Measurements from ENCODE around the gene TGM1.
A peak's percentile ranks its signal among the peaks of the same experiment; 100 is the strongest.

The TGM1 gene

DNA sequence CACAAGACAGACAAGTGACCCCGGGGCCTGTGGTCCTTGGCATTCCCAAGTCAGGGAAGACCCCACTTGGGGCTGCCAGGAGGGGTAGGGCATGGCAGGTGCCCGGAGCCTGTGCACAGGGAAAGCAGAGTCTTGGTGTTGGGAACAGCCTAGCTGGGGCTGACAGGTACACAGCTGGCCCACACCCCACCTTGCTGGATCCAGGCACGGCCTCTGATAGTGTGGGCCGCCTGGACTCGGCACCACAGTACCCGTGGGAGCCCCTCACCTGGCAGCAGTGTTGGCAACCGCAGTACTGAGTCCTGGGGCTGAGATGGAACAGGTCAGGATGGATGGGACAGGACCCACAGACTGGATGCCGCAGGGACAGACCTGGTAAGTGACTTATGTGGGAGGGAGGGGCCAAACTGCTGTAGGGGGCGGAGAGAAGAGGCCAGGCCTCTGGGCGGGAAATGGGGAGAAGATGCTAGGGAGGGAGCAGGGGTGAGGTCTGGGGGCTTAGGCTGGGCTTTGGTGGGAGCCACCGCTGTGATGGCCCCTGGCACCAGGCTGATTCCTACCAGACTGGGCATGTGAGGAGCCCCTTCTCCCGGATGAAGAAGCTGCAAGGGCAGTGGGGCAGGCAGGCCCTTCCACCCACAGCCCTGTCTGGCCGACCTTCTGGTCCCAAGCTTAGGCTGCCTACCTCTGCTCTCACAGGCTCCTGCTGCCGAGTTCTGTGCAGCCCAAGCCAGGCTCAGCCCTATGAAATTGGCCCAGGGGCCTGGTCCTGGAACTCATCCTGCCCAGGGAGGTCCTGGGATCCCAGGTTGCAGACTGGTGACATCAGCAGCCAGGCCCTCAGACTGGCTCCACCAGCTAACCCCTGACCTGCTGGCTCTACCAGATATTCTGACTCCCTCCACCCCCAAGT lies at the start of gene TGM1:
Gene TGM1 (minus strand): TSS at position 357 of the 913 bp plus-strand sequence. CDS start 825 bp downstream, outside the sequence.
- DNase-seq, result no peak

DNA sequence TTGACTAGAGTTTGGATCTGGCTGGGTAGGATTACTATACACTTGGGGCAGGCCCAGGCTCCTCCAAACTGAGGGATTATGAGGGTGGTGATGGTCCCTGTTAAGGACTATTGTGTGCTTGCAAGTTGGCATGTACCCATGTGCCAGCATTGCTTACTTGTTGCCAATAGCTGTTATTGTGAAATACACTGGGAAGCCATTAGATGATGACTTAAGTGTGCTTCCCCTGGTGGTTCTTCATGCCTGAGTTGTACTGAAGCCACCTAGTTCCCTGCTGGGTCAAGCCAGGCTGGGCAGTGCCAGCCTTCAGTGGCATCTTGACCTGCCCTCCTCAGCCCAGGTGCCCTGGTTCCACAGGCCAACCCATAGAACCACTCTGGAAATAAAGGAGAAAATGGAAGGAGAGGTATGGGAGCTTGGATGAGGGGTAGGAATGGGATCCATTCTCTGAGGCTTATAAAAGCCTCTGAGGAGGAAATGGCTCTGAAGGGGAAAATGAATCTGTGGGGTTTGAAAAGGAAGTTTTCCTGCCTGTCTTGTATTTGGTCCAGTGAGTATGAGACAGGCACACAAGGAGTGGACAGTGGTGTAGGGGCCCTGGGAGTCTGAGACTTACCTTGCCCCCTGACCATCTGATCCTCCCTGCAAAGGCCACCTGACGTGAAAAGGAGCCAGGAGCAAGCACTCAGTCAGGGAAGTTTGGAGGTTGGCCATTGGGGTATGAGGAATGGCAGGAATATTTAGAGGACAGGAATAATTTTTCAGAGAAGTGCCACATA lies 49.0 kb upstream of the TGM1 start:
- no peak for DNase-seq

DNA sequence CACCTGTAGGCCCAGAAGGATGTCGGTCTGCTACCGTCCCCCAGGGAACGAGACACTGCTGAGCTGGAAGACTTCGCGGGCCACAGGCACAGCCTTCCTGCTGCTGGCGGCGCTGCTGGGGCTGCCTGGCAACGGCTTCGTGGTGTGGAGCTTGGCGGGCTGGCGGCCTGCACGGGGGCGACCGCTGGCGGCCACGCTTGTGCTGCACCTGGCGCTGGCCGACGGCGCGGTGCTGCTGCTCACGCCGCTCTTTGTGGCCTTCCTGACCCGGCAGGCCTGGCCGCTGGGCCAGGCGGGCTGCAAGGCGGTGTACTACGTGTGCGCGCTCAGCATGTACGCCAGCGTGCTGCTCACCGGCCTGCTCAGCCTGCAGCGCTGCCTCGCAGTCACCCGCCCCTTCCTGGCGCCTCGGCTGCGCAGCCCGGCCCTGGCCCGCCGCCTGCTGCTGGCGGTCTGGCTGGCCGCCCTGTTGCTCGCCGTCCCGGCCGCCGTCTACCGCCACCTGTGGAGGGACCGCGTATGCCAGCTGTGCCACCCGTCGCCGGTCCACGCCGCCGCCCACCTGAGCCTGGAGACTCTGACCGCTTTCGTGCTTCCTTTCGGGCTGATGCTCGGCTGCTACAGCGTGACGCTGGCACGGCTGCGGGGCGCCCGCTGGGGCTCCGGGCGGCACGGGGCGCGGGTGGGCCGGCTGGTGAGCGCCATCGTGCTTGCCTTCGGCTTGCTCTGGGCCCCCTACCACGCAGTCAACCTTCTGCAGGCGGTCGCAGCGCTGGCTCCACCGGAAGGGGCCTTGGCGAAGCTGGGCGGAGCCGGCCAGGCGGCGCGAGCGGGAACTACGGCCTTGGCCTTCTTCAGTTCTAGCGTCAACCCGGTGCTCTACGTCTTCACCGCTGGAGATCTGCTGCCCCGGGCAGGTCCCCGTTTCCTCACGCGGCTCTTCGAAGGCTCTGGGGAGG lies 47.9 kb upstream of the TGM1 start, which contains the start of gene LTB4R:
Gene LTB4R (plus strand): TSS at position 857 of the 959 bp plus-strand sequence. CDS start 4,150 bp downstream, outside the sequence.
- peak; percentile 65 for DNase-seq

DNA sequence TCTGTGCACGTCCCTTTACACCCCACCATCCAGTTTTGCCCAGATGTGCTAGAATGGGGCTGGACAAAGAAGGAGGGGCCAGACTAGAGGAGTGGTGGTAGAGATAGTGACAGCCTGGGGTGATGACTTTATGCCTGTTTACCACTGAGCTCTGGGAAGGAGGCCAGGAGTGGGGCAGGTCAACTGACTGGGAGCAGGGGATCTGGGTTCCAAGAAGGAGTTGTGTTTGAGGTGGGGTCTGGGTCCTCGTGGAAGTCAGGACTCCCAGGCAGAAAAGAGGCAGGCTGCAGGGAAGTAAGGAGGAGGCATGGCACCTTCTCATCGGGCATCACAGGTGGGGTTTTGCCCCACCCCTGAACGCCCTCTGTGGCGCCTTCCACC lies 47.3 kb upstream of the TGM1 start:
- no peak for DNase-seq

DNA sequence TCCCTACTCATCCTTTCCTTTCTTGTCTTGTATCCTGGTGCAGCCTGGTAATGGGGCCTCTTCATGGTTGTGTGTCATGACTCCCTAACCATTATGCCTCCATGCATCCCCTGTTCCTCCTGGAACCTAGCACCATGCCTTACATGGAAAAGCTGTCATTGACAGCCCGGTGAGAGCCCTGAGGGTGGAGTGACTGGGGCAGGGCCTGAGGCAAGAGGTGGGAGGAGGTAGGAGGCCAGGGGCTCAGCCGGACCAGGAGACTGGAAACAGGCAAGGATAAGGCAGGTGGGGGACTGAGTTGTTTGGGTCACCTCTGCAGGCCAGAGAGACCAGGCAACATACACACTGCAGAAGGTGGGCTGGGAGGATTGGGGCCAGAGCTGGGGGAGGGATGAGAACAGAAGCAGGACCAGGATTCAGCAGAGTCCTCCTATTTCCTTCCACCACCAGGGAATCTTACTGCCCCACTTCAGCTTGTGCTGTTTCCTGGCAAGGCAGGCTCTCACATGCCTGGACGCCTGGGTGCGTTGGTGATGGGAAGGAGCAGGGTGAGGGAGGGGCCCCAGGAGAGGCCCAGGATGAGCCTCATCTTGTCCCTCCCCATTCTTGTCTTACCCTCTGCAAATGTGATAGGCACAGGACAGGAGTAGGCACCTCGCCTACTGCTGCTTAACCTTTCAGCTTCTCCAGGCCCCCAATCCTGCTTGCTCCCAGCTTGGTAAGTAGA lies 46.7 kb upstream of the TGM1 start, which contains the start of gene LTB4R2:
Gene LTB4R2 (plus strand): TSS at position 603 of the 727 bp plus-strand sequence. CDS start 525 bp downstream, outside the sequence.
- DNase-seq, result no peak

DNA sequence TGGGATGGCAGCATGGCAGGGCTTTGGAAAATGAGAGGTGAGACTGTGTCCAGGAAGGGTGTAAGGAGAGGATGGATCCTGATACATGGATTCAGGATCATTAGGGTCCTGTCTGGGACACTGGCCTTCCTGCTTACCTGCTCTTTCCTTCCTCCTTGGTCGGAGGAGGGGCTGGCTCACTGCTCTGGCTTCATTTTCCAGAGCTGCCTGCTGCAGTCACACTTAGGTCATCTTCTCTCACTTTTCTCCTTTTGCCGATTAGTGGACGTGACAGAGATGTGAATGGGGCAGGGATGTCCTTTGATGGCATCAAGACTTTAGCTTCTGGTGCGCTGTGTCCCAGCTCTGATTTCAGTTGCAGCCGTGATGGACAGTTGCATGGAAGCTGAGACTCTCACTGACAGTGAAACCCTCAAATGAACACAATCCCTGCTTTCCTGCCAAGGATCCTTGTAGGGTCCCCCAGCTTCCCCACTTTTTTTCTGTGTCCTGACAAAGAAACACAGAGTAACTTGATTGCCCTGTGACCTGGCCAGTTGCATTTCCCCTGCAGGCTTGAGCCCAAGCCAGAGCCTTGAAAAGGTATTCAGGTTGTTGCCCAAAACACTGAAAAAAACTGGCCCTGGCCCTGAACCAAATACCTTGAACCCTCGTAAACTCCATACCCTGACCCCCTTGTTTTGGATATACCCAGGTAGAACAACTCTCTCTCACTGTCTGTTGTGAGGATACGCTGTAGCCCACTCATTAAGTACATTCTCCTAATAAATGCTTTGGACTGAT lies 45.6 kb upstream of the TGM1 start:
- no peak for DNase-seq

DNA sequence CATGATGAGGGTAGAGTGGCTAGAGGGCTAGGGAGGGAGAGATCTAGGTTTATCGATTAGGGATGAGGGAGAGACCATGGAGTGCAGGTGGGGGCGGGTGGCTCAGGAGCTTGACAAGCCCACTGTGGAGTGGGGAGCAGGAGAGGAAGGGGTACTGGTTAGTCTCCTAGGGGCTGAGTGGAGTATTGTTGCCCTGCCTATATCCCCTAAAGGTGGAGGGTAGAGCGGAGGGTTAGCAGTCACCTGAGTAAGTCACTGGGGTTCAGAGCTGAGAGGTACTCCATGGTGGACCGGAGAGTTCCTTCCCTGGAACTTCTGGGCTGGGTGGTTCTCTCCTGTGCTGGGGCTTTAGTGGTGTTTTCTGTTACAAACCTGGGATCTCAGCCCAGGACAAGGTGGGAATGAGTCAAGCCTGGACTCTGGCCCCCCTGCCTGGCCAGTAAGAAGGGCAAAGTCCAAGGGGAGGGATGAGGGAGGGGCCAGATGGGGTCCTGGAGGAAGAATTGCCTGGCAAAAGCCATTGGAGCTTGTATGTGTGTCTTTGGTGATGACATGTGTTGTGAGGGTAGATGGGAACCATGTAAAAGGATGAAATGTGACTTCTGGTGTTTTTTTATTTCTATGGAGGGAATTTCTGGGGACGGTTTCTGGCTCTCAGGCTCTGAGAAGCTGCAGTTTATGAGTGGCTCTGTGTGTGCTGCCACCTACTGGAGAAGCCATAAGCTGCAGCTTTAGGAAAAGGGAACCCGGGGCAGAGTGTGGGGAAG lies 44.8 kb upstream of the TGM1 start, which contains the start of gene CIDEB:
Gene CIDEB (minus strand): TSS at position 403 of the 767 bp plus-strand sequence. CDS start 119 bp downstream, at position 284.
- DNase-seq, result peak; percentile 54

DNA sequence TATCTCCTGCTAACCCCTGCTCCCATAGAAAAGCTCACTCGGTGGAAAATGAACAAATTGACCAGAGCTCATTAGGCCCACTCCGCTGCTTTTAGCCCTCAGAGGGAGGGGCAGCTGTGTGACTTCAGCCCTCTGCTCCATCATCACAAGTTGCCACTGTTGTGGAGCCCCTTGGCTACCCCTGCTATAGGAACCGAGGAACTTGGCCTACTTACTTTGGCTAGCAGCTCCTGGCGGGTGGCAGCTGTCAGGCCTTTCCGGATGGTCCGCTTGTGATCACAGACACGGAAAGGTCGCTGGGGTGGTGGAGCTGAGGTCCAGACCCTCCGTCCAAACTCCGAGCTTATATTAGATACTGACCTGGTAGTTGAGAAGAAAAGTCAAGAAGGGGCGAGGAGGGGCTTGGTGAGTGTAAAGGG lies 44.2 kb upstream of the TGM1 start:
- no peak for DNase-seq

DNA sequence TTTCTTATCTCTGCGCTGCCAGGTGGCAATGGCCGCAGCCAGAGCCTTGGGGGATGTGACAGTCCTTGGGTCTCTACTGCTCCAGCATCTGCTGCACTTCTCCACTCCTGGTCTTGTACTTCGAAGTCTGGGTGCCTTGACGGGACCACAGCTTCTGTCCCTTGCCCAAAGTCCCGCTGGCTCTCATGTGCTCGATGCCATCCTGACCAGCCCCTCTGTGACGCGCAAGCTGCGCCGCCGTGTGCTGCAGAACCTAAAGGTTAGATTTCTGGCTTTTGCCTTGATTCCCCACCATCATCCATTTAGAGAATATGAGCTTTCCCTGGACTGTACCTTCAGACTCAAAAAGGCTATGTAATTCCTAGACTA lies 41.0 kb upstream of the TGM1 start:
- no peak for DNase-seq

DNA sequence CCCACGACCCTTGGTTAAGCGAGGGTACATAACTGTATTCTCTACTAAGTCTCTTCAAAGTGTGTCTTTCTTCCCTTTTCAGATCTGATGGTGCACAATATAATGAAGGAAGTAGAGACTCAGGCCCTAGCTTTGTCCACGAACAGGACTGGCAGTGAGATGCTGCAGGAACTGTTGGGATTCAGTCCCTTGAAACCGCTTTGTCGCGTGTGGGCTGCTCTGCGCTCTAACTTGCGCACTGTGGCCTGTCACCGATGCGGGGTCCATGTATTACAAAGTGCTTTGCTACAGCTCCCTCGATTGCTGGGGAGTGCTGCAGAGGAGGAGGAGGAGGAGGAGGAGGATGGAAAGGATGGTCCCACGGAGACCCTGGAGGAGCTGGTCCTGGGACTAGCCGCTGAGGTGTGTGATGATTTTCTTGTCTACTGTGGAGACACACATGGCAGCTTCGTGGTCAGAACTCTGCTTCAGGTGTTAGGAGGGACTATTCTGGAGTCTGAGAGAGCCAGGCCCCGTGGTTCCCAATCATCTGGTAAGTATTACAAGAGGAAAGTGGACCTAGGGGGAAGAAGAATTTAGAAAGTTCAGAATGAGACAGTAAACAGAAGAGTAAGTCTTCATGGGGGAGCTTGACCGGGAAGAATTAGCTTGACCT lies 37.5 kb upstream of the TGM1 start:
- no peak for DNase-seq

DNA sequence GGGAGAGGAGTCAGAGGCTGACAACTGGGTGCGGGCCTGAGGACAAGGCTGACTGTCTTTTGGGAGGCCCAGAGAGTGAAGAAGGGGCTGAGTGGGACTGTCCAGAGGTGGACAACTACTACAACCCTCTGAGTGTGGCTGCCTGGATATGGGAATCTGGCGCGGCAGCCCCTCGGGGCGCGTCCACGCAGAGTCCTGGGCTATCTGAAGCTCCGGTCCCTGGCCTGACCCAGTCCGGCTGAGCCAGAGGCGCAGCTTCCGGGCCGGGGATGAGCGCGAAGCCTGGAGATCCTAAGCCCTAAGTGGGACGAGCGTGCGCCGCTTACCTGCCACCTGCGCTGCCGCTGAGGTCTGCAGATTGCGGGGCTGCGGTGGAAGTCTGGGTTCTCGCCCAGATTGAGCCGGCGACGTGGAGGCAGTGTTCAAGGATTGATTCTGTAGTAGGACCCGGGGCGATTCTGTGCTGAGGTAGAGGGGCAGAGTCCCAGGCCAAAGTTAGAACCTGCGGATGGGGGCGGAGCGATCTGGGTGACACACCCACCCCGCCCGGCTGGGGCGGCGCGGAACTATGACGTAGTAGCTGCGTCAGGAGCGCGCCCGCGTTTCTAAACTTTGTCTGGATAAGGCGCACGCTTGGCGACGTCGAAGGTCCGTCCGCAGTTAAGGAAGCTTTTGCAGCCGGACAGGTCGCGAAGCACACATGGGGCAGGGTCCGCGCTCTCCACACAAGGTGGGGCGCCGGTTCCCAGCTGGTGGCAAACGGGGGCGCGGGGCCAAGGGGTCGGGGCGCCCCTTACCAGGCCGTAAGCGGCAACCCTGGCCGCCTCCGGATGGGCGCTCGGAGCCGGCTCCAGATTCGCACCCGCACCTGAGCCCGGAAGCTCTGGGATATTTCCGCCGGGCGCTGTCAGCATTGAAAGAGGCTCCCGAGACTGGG lies 36.5 kb upstream of the TGM1 start, which contains the start of the genes DHRS1 and NOP9:
Gene DHRS1 (minus strand): TSS at position 526 of the 937 bp plus-strand sequence. CDS start 674 bp downstream, outside the sequence.
Gene NOP9 (plus strand): TSS at position 596 of the 937 bp plus-strand sequence. CDS start 105 bp downstream, at position 701.
- DNase-seq, result peak; percentile 95

DNA sequence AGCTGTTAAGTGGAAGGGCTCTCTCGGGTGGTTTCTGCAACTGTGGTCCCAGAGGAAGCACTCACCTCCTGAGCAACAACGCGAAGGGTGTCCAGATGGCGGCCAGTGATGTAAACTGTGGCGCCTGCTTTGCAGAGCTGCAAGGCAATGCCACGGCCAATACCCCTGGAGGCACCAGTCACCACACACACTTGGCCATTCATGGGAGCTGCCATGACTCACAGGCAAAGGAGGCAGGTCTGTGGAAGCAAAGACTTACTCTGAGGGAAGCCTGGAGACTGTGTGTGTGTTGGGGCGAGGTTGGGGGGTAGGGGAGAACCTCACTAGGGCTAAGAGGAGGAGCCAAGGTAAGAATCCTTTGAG lies 35.9 kb upstream of the TGM1 start:
- no peak for DNase-seq

DNA sequence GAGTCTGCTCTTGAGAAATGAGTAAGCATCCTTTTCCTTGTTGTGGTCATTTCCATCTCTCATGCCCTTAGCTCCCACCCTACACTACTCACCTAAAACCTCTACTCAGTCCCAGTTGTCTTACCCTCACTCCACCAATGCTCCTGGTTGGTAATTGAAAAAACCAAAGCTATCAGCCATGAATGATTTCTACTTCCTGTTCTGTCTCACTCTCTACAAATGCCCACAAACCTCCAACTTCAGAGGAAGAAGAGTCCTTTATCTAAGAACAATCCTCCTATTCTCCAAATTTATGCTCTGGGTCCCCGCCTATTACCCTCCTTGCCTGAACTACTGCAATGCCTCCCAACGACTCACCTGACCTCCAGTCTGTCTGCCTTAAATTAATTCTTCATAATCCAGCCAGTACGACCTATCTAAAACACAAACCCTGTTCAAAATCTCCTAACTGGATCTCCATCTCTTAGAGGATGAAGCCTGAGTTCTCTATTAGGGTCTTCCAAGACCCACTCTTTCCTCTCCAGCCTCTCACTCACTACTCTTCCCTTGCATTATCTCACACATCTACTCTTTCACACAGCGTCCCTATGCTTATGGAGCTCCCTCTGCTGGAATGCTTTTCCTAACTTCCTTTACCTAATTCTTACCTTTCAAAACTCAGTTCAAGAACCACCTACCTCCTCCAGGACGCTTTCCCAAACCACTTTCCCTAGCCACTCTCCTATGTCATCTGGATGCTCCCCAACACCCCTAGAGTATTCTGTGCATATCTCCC lies 34.4 kb upstream of the TGM1 start:
- DNase-seq, result no peak

DNA sequence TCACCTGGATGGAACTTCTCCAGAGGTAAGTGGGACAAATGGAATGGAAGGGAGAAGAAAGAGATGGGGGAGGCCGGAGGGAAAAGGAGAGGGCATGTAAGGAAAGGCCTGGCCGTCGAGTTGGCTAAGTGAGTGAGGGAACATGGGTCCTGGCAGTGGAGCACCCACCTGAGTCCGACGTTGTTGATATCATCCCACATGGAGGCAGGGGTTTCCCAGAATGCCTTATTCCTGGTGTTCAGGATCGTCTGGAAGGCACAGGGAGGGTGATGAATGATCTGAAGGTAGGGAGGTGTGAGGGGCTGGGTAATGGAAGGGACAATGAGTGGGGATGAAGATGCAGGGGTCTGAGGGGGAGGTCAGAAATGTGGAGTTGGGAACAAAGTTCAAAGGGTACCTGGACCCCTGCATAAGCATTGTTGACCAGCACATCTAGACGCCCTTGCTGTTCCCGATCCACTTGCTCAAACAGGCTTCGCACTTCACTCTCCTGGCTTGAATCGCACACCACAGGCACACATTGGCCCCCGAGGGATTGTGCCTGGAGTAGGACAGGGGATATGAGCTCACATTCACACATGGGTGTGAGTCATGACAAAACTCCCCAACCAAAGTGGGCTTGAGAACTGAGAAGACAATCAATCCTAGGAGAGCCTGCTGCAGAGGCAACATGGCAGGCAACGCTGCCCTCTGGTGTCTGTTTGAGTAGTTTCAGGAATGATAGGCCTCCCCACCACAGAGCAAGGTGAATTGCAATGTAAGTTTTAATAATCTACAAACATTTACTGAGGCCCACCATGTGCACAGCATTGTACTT lies 33.6 kb upstream of the TGM1 start:
- DNase-seq, result peak; percentile 70

DNA sequence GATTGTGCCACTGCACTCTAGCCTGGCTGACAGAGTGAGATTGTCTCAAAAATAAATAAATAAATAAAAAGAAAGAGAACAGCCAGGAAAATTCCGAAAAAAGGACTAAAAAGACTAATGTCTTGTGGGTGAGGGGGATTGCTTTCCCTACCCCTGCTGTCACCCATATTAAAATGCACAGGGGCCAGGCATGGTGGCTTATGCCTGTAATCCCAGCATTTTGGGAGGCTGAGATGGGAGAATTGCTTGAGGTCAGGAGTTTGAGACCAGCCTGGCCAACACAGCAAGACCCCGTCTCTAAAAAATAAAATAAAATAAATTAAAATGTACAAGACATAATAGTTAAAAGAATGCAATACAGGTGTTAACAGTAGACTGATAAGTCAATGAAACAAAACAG lies 30.5 kb upstream of the TGM1 start:
- DNase-seq, result no peak

DNA sequence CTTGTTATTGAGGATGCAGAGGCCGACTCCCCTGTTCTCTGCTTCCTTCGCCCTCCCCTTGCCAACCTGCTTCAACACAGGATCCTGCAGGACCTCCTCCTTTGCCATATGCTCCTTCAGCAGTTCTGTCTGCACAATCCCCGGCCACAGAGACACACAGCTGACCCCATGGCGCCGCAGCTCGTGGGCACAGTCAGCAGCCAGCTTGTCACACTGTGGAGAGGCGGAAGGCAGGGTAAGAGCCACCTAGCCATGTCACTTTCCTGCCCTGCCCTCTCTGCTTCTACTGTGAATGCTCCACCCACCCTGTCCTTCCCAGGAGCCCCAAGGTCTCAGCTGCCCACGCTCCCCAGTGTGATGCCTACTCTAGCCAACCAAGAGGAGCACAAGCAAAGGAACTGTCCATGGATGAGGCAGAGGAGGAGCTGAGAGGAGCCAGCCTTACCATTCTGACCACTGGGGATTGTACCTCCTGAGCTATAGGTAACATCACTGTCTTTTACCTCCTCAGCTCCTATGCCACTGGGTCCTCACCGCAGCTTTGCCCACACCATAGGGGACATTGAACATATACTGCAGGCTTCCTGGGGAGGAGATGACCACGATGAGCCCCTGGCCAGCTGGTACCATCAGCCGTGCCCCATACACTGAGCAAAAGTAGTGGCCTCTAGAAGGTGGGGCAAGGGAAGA lies 29.3 kb upstream of the TGM1 start:
- DNase-seq, result no peak
